Suprapubic skin (tissue), 4 donors: ENCODE measurements around the gene CADM4. TPM values are rescaled to one million over a fixed set of nuclear protein-coding genes. Genes with fewer than 3 reads are reported as not detected.
A peak's percentile ranks its signal among the peaks of the same experiment; 100 is the strongest.

Source experiments
- DNase-seq, 2 donors: peaks; one replicate each; pipeline ENCODE4 v3.0.0-alpha.2; 2019; ENCODE audit warnings: low spot score in 2 of 2
- H3K27ac ChIP-seq: fragments of 200-600 bp; sonication (generic); one replicate; pipeline ENCODE4 v1.5.1; 2019
- H3K27me3 ChIP-seq: fragments of 200-600 bp; sonication (generic); one replicate; pipeline ENCODE4 v1.5.1; 2019
- H3K36me3 ChIP-seq: fragments of 200-600 bp; sonication (generic); one replicate; pipeline ENCODE4 v1.5.1; 2019
- H3K4me1 ChIP-seq: fragments of 200-600 bp; sonication (generic); one replicate; pipeline ENCODE4 v1.5.1; 2019
- H3K4me3 ChIP-seq: fragments of 200-600 bp; sonication (generic); one replicate; pipeline ENCODE4 v1.5.1; 2019; ENCODE audit warnings: mild to moderate bottlenecking
- H3K9me3 ChIP-seq: fragments of 200-600 bp; sonication (generic); one replicate; pipeline ENCODE4 v1.5.1; 2019
- EP300 ChIP-seq: sonication (generic); formaldehyde crosslinking; IDR thresholded peaks from one replicate; pipeline ENCODE4 v1.6.1; 2017; ENCODE audit warnings: antibody characterized with exemption
- POLR2A ChIP-seq, 2 donors: fragments of 450-650 bp; IDR thresholded peaks; one replicate each; pipeline ENCODE4 v1.6.1; 2017; ENCODE audit warnings: antibody characterized with exemption in 2 of 2, mild to moderate bottlenecking in 2 of 2, moderate library complexity in 2 of 2
- POLR2AphosphoS5 ChIP-seq, 3 donors: sonication (generic); formaldehyde crosslinking; IDR thresholded peaks; one replicate each; pipeline ENCODE4 v1.6.1; 2017; ENCODE audit warnings: antibody characterized with exemption in 3 of 3
- WGBS: methylation state at CpG from one replicate; pipeline ENCODE4 v1.1.5; 2018; 5-methylcytosine and 5-hydroxymethylcytosine counted together
- total RNA-seq, 4 donors: library from RNA; depleted of rRNA; stranded (reverse); fragments of >200 nt; gene quantifications; one replicate each; pipeline ENCODE4 v1.1.0, GENCODE V29; 2016
- TF ChIP-seq, protein P1 (sequence below), 2 donors: fragments of 200-600 bp in 1 of 2; fragments of 450-650 bp in 1 of 2; sonication (generic) in 1 of 2; IDR thresholded peaks; one replicate each; pipeline ENCODE4 v1.5.1; 2016 to 2019; ENCODE audit warnings: antibody characterized with exemption in 2 of 2, mild to moderate bottlenecking in 1 of 2, moderate library complexity in 1 of 2

Gene CADM4
- total RNA-seq, 4 donors from 2014 or later, result 14.1 to 23.8 (median 15.7) TPM

DNA sequence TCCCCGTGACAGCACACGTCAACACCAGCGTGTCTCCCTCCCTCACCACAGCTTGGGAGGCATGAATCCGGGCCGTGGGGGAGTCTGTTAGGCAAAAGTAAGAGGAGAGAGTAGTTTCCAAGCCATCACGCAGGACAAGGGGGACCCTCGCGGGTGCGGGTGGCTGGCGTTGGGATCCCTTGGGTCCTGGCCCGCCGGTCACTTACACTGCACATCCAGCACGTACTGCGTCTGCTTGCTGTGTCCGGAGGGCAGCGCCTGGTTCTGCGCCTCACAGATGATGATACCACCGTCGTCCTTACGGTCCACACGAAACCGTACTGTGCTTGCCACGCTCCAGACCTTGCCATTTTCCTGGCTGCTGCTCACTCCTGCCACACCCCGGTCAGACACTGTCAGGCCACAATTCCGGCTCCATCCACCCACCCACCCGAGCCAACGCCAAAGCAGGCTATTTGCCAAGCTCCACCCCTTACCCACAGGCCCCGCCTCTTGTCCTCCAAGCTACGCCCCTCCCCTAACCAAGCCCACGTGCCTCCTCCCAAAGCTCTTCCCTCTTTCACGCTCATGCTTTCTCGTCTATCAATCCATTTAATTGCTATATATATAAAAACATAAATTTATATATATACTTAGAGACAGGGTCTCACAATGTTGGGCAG lies 13.6 kb downstream of the CADM4 start:
- H3K27ac ChIP-seq, result no peak overlapping the region
- DNase-seq, result no peak
- H3K9me3 ChIP-seq, result no peaks in the 10 kb centered on the region
- no peaks in the 10 kb centered on the region for H3K27me3 ChIP-seq
- no peaks in the 10 kb centered on the region for H3K36me3 ChIP-seq
- TF ChIP-seq EP300 (no peak), POLR2AphosphoS5 (IDR thresholded peaks at IDR 0.05) (no peak), POLR2A (IDR thresholded peaks at IDR 0.05) (no peak)
- TF ChIP-seq, protein P1, sequence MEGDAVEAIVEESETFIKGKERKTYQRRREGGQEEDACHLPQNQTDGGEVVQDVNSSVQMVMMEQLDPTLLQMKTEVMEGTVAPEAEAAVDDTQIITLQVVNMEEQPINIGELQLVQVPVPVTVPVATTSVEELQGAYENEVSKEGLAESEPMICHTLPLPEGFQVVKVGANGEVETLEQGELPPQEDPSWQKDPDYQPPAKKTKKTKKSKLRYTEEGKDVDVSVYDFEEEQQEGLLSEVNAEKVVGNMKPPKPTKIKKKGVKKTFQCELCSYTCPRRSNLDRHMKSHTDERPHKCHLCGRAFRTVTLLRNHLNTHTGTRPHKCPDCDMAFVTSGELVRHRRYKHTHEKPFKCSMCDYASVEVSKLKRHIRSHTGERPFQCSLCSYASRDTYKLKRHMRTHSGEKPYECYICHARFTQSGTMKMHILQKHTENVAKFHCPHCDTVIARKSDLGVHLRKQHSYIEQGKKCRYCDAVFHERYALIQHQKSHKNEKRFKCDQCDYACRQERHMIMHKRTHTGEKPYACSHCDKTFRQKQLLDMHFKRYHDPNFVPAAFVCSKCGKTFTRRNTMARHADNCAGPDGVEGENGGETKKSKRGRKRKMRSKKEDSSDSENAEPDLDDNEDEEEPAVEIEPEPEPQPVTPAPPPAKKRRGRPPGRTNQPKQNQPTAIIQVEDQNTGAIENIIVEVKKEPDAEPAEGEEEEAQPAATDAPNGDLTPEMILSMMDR (IDR thresholded peaks at IDR 0.05), result no peak
- peaks cover 18% of the 10 kb centered on the region for H3K4me1 ChIP-seq
- 78% methylated on average over 27 of the region's 32 CpGs for WGBS
- no peak overlapping the region for H3K4me3 ChIP-seq

DNA sequence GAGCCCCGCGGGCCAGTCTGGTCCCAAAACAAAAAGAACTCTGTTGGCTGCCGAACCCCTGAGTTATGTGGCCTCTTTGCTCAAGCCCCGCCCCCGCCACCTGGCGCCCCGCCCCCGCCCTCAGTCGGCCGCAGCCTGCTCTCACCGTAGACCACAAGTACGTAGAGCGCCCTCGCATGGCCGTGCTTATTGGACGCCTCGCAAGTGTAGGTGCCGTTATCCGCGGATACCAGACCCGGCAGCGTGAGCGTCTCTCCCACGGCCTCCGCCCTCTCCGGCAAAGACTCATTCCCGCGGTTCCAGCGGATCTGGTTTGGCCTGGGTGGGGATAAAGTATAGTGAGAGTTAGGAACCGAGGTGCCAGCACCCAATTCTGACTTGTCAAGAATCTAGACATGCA lies 14.7 kb downstream of the CADM4 start:
- WGBS, result 11% methylated on average over 14 of the region's 30 CpGs
- TF ChIP-seq, protein P1 (IDR thresholded peaks at IDR 0.05), result peak in 1 of 2 donors; percentile 38
- no peak for TF ChIP-seq POLR2A (IDR thresholded peaks at IDR 0.05)
- TF ChIP-seq POLR2AphosphoS5 (IDR thresholded peaks at IDR 0.05), result no peak
- no peak for TF ChIP-seq EP300
- Histone ChIP-seq H3K36me3 (no peaks in the 10 kb centered on the region), H3K27ac (no peak overlapping the region), H3K27me3 (no peaks in the 10 kb centered on the region), H3K9me3 (no peaks in the 10 kb centered on the region), H3K4me3 (no peak overlapping the region), H3K4me1 (peaks cover 25% of the 10 kb centered on the region)
- DNase-seq, result peak in 1 of 2 donors; percentile 85

DNA sequence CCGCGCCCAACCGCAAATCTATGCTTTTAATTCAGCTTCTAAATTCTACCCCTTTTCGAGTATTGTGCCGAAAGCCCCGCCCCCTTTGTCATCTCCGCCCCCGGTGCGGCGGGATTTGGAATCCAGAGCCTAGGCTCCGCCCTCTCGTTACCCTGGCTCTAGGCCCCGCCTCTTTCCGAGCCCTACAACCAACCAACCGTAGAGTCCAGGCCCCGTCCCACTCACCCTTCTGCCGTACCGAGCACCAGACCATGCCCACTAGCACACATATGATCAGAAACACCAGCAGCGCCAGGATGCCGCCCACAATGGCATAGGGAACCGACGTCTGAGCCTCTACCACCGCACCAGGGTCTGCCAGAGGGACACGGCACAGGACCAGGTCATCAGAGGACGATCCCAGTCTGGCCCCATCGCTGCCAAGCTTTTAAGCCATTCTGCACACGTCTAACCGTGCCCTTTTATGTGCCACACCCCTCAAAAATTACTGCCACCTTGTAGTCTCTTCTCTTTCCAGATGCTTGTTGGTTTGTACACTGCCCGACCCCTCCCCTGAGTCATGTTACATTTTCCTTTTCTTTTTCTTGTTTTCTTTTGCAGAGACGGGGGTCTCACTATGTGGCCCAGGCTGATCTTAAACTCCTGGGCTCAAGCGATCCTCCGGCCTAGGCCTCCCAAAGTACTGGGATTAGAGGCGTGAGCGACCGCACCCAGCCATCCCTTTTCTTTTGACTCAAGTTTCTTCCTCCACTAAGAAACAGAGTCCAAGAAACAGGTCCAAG lies 15.6 kb downstream of the CADM4 start:
- WGBS, result 70% methylated on average over 35 of the region's 35 CpGs
- no peaks in the 10 kb centered on the region for H3K36me3 ChIP-seq
- H3K9me3 ChIP-seq, result no peaks in the 10 kb centered on the region
- no peaks in the 10 kb centered on the region for H3K27me3 ChIP-seq
- DNase-seq, result no peak
- no peak overlapping the region for H3K27ac ChIP-seq
- no peak for TF ChIP-seq EP300
- TF ChIP-seq, protein P1 (IDR thresholded peaks at IDR 0.05), result no peak
- TF ChIP-seq POLR2AphosphoS5 (IDR thresholded peaks at IDR 0.05), result no peak
- TF ChIP-seq POLR2A (IDR thresholded peaks at IDR 0.05), result no peak
- H3K4me3 ChIP-seq, result no peak overlapping the region
- H3K4me1 ChIP-seq, result peaks cover 27% of the 10 kb centered on the region

DNA sequence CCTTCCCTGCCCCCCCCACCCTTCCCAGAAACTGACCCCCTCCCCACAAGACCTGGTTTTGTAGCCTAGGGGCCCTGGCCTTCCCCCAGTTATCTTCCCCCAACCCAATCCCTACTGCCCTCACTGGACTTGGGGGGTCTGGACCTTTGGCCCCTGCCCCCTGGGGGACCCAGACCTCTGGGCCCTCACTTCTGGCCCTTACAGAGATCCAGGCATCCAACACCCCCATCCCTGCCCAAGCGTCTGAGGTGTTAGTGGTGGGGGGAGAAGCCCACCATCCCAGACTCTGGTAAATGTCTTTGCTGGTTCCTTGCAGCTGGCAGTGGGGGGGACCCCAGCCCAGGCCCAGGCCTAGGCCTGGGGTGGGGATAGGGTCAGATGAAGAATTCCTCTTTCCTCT lies 16.7 kb downstream of the CADM4 start:
- Histone ChIP-seq H3K27me3 (no peaks in the 10 kb centered on the region), H3K36me3 (no peaks in the 10 kb centered on the region), H3K4me1 (peaks cover 36% of the 10 kb centered on the region), H3K27ac (no peak overlapping the region), H3K4me3 (no peak overlapping the region), H3K9me3 (no peaks in the 10 kb centered on the region)
- WGBS, result 100% methylated on average over 1 of the region's 1 CpG
- DNase-seq, result no peak
- TF ChIP-seq POLR2A (IDR thresholded peaks at IDR 0.05) (no peak), POLR2AphosphoS5 (IDR thresholded peaks at IDR 0.05) (no peak), EP300 (no peak)
- TF ChIP-seq, protein P1 (IDR thresholded peaks at IDR 0.05), result no peak

DNA sequence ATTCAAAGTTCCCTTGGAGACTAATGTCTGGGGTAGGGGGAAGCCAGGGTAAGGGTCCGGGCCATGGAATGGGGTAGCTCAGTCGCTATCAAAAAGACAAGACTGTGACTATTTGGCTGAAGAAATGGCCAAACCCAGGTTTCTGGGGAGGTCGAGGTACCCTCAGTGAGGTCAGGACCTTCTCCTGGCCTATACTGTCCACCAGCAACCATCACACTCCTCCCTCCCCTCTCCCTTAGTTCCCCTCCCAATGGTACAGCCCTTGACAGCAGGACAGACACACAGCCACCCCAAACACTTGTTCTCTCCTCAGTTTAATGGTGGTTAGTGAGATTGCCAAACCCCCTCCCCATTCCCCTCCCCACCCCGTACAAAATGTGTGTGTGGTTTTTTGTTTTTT lies 17.6 kb downstream of the CADM4 start:
- 76% methylated on average over 4 of the region's 4 CpGs for WGBS
- DNase-seq, result no peak
- no peaks in the 10 kb centered on the region for H3K27me3 ChIP-seq
- H3K4me1 ChIP-seq, result peaks cover 36% of the 10 kb centered on the region
- H3K36me3 ChIP-seq, result no peaks in the 10 kb centered on the region
- TF ChIP-seq, protein P1 (IDR thresholded peaks at IDR 0.05), result no peak
- TF ChIP-seq POLR2A (IDR thresholded peaks at IDR 0.05) (no peak), EP300 (no peak), POLR2AphosphoS5 (IDR thresholded peaks at IDR 0.05) (no peak)
- H3K9me3 ChIP-seq, result no peaks in the 10 kb centered on the region
- no peak overlapping the region for H3K27ac ChIP-seq
- H3K4me3 ChIP-seq, result no peak overlapping the region
